ENCODE data around the gene PRKCG. TPM values are rescaled to one million over a fixed set of nuclear protein-coding genes. Genes with fewer than 3 reads are reported as not detected.
A peak's percentile ranks its signal among the peaks of the same experiment; 100 is the strongest.

PRKCG gene
- total and polyA plus RNA-seq, 2 of the 8 experiments (the other 6 are each of a cell fraction or from before 2014, with no cell fraction given), result 6.1 to 10.6 TPM

- no peak for TF ChIP-seq CHD7 (IDR thresholded peaks at IDR 0.05; ENCODE audit: insufficient replicate concordance, low read length)
- no peak for TF ChIP-seq SUZ12 (IDR thresholded peaks at IDR 0.05; ENCODE audit: low read length)
- TF ChIP-seq CHD1 (IDR thresholded peaks at IDR 0.05; ENCODE audit: low read depth, low read length), result no peak
- TF ChIP-seq TAF7 (optimal IDR thresholded peaks at IDR 0.05; ENCODE audit: borderline replicate concordance, low read depth, low read length), result peak; percentile 91
- TF ChIP-seq POLR2AphosphoS5 (IDR thresholded peaks at IDR 0.05; ENCODE audit: low read depth, low read length), result peak; percentile 90
- TF ChIP-seq ATF2 (IDR thresholded peaks at IDR 0.05; ENCODE audit: low read length), result no peak
- TF ChIP-seq CEBPB (IDR thresholded peaks at IDR 0.05; ENCODE audit: low read depth, low read length), result no peak
These were observed 60.2 kb downstream of the PRKCG start (continued) for GRCh38 chr19:53942001-53942786.
